MG63 (cell line): Measurements from ENCODE around the gene GRIP1. TPM values are rescaled to one million over a fixed set of nuclear protein-coding genes. Genes with fewer than 3 reads are reported as not detected.
A peak's percentile ranks its signal among the peaks of the same experiment; 100 is the strongest.
"Not testable (repeated sequence)": the region's sequence is repeated elsewhere in the genome, so short reads cannot be mapped to it uniquely, and the experiment has no call there.

ENCODE experiments used
- DNase-seq: peaks from one replicate; pipeline ENCODE4 v3.0.0-alpha.2; 2020
- H3K27me3 ChIP-seq: fragments of 250-450 bp; sonication (Bioruptor Pico); 2 replicates; pipeline ENCODE4 v1.5.1; 2020; ENCODE audit warnings: mild to moderate bottlenecking, moderate library complexity
- H3K36me3 ChIP-seq: fragments of 250-450 bp; sonication (Bioruptor Pico); 2 replicates; pipeline ENCODE4 v1.5.1; 2020; ENCODE audit warnings: mild to moderate bottlenecking, moderate library complexity
- H3K4me3 ChIP-seq: fragments of 250-450 bp; sonication (Bioruptor Pico); 2 replicates; pipeline ENCODE4 v1.5.1; 2020; ENCODE audit warnings: mild to moderate bottlenecking, moderate library complexity
- H3K9me3 ChIP-seq: fragments of 250-450 bp; sonication (Bioruptor Pico); 2 replicates; pipeline ENCODE4 v1.5.1; 2020; ENCODE audit warnings: mild to moderate bottlenecking, moderate library complexity
- total RNA-seq: library from RNA; depleted of rRNA; stranded (reverse); fragments of >200 nt; shearing (Covaris generic); gene quantifications from 2 replicates; pipeline ENCODE4 v1.2.3, GENCODE V29; 2014; ENCODE audit warnings: low replicate concordance

The GRIP1 gene
- total RNA-seq, 1 experiment from 2014 or later = not detected

DNA sequence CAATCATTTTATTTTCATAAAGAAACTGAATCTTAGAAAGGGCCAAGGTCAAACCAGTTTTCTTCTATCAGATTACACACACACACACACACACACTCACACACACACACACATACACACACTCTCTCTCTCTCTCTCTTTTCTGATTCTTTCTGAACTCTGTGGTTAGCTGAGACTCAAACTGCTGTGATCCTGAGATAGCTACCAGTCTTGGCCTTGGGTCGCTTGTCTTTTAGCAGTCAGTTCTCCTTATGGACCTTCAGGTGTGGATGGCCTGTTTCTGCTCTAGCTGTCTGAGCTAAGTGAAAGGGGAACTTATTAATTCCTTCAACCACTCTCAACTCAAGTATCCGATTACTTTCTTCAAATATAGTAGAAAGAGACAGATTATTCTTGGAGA, 145.1 kb downstream of the GRIP1 start:
- H3K27me3 ChIP-seq = no peaks in the 10 kb centered on the region
- H3K4me3 ChIP-seq = no peak overlapping the region
- no peaks in the 10 kb centered on the region for H3K9me3 ChIP-seq
- H3K36me3 ChIP-seq = no peaks in the 10 kb centered on the region
- no peak for DNase-seq

DNA sequence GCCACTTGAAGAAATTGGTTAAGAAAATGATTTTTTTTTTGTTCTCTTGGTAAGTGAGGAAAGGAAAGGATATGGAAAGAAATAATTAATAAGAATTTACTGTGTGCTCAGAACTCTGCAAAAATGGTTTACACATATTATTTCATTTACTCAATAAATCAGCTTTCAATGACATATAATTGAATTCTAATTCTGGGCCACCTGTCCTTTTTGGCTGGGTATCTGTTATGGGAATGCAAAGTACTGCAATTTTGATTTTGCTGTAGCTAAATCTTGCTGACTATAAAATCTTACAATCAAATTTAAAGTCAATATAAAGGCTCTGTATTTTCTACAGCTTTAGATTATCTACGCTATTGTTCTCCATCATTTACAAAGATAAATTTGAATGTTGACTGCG, 147.1 kb downstream of the GRIP1 start:
- no peak for DNase-seq
- Histone ChIP-seq H3K27me3 (no peaks in the 10 kb centered on the region), H3K36me3 (no peaks in the 10 kb centered on the region), H3K9me3 (no peaks in the 10 kb centered on the region), H3K4me3 (no peak overlapping the region)

DNA sequence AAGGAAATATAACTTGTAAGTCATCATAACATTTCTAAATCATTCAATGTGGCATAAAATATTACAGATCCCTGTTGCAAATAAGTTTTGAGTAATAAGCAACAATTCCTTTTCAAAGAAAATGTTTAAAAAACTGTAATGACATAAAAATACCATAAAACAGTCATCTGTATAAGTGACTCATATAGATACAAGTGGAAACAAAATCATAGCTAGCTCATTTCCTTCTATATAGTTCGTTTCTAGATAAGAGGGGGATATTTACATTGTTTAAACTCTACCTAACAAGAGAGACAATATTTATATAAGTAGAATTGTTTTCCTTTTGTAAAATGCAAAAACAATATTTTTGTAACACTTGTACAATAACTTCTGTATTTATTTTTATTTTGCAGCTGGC, 148.9 kb downstream of the GRIP1 start:
- H3K9me3 ChIP-seq = no peaks in the 10 kb centered on the region
- H3K4me3 ChIP-seq = no peak overlapping the region
- DNase-seq = no peak
- H3K27me3 ChIP-seq = no peaks in the 10 kb centered on the region
- no peaks in the 10 kb centered on the region for H3K36me3 ChIP-seq

DNA sequence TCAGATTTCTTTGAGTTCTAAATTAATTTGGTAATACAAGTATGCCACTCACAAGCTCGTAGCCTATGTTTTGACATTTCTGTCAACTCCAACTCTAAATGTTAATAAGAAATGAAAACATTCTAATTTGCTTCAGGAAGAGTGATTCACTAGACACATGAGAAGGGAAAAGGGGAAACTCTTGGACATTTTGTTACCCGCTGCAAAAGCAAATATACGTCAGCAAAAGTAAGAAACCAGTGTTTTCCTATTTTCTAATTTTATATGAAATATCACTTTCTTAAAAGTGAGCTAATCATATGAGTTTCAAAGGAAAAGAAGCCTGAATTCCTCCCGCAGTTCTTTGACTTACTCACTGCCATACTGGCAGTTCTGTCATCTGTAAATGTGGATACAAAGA, 162.3 kb downstream of the GRIP1 start:
- H3K4me3 ChIP-seq = no peak overlapping the region
- no peaks in the 10 kb centered on the region for H3K27me3 ChIP-seq
- H3K9me3 ChIP-seq = peaks cover 2% of the 10 kb centered on the region; the same call in 1 of the 2 replicates
- no peak for DNase-seq
- no peaks in the 10 kb centered on the region for H3K36me3 ChIP-seq

DNA sequence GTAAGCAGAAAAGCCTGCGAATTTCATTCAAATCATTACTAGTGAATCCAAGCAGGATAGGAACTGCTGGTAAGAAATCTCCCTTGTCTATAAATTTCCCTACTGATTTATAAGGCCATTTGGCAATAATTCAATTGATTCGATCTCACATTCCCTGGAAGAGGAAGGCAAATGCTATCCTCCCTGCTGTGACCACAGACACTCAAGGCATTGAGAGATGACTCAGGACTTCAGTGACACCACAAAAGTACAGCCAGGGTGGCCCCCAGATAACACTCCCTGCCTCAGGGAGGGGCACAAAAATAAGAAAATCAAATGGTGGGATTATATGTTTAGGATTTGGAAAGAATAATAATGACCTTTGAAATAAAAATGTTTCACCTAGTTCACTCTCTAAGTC, 162.7 kb downstream of the GRIP1 start:
- peak; percentile 2 for DNase-seq

DNA sequence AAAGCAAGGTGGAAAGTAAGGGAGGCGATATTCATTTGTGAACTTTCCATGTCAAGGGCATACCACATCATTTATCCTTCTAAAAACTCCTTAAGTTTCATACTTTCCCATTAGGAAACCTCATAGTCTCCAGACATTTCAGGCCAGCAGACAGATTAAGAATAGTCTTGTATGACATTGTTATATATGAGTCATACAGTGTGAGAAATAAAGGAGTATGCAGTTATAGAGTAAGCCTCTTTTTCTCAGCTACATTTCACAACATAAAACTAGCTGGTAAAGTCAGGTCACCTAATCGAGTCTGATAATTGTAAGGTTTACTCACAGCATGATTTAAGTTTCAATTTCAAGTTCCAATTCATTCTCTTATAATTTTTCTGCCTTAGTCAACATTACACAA, 164.3 kb downstream of the GRIP1 start:
- Histone ChIP-seq H3K27me3 (no peaks in the 10 kb centered on the region), H3K9me3 (no peaks in the 10 kb centered on the region), H3K36me3 (no peaks in the 10 kb centered on the region), H3K4me3 (no peak overlapping the region)
- no peak for DNase-seq

More for the DNA sequence above, 162.7 kb downstream of the GRIP1 start:
- Histone ChIP-seq H3K4me3 (no peak overlapping the region), H3K36me3 (no peaks in the 10 kb centered on the region), H3K9me3 (peaks cover 2% of the 10 kb centered on the region; the same call in 1 of the 2 replicates), H3K27me3 (no peaks in the 10 kb centered on the region)

DNA sequence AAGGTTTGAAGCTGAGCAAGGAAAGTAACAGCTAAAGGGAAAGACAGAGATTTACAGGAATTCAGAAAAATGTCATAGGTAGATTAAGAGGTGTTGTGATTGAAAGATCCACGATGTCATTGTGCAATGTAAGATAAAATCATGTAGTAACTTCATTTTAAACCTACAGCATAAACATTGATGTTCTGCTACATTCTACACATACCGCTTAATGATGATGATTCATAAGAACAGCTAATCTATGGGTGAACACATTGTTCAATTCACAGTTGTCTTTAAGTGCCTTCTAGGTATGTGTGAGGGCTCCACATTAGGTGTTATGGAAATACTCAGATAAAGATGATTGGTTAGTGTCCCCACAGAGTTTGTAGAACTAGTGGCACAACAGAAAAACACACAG, 170.9 kb downstream of the GRIP1 start:
- no peak for DNase-seq
- Histone ChIP-seq H3K4me3 (no peak overlapping the region), H3K27me3 (no peaks in the 10 kb centered on the region)

DNA sequence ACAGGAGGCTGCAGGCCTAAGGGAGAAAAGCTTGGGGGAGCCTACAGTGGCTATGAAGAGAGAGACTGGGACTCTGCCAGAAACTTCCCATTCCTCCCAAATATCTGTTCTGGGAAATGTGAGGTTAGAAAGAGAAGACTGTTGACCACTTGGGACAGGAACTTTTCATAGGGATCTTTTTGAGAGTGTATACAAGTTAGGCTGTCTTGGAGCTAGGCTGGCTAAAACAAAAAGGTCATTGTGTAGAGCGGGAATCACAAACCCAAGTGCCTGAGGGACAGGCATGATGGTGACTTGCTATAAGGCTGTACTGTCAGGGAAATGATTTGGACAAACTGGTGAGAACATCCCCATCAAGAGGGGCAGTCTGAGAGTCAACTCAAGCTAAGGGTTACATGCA, 175.1 kb downstream of the GRIP1 start:
- Histone ChIP-seq H3K36me3 (no peaks in the 10 kb centered on the region), H3K9me3 (no peaks in the 10 kb centered on the region), H3K27me3 (no peaks in the 10 kb centered on the region), H3K4me3 (no peak overlapping the region)
- DNase-seq = no peak

More for the DNA sequence above, 170.9 kb downstream of the GRIP1 start:
- Histone ChIP-seq H3K9me3 (no peaks in the 10 kb centered on the region), H3K36me3 (no peaks in the 10 kb centered on the region)

DNA sequence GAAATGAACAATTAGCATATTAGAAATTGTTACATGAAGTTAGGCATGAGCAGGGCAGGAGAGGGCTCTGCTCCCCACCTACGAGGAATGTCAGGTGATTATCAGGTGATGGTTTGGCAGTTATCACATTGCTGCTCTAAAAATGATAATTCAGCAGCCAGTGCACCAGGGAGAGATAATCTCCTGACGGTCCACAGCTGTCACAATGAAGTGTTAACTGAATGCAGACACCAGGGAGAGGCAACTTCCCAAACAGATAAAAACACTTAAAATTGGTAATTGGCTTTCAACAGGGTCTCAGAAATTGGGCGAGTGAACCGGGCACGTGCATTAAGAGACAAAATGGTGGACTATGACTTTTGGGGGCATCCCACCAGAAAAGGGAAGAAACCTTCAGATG, 176.0 kb downstream of the GRIP1 start:
- Histone ChIP-seq H3K9me3 (no peaks in the 10 kb centered on the region), H3K36me3 (no peaks in the 10 kb centered on the region), H3K27me3 (no peaks in the 10 kb centered on the region), H3K4me3 (no peak overlapping the region)
- no peak for DNase-seq

DNA sequence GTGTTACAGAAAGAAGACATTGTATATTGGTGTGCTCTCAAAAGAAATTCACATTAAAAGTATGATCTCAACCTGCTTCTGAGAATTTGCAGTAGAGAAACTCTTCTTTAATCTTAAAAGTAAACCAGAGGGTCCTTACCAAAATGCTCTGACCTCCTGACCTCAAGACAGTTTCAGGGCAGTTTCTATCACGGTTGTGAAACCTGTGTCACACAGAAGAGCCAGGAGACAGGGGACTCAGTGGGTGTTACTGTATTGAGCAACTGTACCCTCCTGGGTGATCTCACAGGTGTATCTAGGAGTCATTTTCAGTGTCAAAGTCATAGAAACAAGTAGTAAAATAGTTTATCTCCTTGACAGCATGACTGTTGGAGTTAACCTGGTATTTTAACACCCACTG, 178.0 kb downstream of the GRIP1 start:
- no peak overlapping the region for H3K4me3 ChIP-seq
- DNase-seq = no peak
- H3K27me3 ChIP-seq = no peaks in the 10 kb centered on the region
- no peaks in the 10 kb centered on the region for H3K36me3 ChIP-seq
- H3K9me3 ChIP-seq = no peaks in the 10 kb centered on the region

DNA sequence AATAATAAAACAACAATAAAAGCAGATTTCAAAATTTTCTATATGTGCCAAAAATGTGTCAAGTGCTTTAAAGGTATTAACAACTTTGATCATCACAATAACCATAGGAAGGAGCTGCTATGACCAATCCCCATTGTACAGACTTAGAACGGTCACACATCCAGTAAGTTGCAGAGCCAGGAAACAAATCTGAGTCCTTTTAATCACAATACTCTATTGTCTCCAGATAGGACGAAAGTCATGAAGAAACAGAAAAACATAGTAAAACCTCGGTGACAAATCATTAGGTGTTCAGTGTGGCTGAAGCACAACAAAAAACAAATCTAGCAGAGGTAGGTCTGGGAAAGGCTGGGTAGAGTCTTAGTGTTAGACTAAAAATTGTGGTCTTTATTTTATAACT, 178.8 kb downstream of the GRIP1 start:
- no peaks in the 10 kb centered on the region for H3K9me3 ChIP-seq
- no peaks in the 10 kb centered on the region for H3K36me3 ChIP-seq
- H3K27me3 ChIP-seq = no peaks in the 10 kb centered on the region
- no peak overlapping the region for H3K4me3 ChIP-seq
- DNase-seq = no peak

DNA sequence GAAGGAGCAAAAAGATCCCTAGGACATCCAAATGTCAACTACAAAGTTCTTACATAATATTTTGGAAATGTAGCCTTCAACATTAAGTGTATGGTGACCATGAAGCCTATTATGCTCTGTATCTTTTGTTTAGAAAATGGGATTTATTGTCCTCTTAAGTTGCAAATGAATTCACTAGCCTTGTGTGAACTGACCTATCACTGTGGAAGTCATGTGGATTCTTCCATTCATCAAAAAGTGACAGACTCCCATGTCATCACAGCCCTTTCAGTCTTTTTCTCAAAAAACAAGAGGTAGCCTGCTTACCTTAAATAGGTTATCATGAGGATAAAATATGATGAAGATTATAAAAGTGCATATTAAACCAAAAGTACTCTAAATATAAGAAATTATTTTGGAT, 179.9 kb downstream of the GRIP1 start:
- Histone ChIP-seq H3K27me3 (no peaks in the 10 kb centered on the region), H3K36me3 (no peaks in the 10 kb centered on the region), H3K4me3 (no peak overlapping the region), H3K9me3 (no peaks in the 10 kb centered on the region)
- DNase-seq = no peak

DNA sequence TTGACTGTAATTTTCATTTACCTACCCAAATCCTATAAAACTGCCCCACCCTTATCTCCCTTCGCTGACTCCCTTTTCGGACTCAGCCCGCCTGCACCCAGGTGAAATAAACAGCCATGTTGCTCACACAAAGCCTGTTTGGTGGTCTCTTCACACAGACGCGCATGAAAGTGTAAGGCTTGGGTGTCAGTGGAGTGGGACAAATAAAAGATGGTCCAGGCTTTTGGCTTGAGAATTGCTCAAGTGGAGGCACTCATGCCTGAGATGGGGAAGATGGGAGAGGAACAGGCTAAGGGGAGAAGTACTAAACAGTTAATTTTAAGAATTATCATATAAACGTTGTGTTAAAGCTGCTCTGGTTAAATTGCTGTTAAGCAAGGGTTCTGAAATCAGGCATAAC, 180.8 kb downstream of the GRIP1 start:
- H3K9me3 ChIP-seq, DNase-seq, H3K27me3 ChIP-seq: not testable (repeated sequence)

DNA sequence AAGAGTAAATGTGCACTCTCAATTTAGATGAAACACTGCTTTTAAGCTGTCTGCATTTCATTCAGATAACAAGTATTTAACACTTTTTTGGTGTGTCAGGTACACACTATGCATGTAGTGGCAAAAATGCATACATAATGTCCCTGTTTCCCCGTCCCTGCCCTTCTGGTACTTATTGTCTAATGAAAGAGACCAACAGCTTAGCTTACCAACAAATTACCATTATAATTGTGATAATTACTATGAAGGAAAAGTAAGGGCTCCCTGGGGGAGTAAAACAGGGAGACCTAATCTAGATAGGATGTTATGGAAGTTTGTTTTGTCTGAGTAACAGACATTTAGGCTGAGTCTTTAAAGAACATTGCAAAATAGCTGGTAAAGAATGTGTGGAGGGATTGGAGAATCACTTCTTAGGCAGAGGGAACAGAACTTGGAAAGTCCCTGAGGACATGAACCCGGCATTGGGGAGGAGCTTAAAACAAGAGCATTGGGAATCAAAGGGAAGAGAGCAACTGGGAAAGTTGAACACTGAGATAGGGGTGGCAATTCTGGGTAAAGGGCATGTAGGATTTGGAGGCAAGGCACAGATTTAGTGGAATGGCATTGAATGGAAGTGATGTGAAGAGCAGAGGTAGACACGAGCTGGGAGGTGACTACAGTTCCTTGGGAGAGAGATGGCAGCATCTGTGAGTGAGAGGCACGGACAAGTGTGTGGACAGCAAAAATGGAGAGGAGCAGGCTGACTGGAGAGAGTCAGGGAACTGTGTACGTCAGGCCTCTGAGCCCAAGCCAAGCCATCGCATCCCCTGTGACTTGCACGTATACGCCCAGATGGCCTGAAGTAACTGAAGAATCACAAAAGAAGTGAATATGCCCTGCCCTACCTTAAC, 181.6 kb downstream of the GRIP1 start:
- no peaks in the 10 kb centered on the region for H3K27me3 ChIP-seq
- no peaks in the 10 kb centered on the region for H3K36me3 ChIP-seq
- no peak for DNase-seq
- H3K4me3 ChIP-seq = no peak overlapping the region
- no peaks in the 10 kb centered on the region for H3K9me3 ChIP-seq

More for the DNA sequence above, 180.8 kb downstream of the GRIP1 start:
- H3K36me3 ChIP-seq, H3K4me3 ChIP-seq: not testable (repeated sequence)

DNA sequence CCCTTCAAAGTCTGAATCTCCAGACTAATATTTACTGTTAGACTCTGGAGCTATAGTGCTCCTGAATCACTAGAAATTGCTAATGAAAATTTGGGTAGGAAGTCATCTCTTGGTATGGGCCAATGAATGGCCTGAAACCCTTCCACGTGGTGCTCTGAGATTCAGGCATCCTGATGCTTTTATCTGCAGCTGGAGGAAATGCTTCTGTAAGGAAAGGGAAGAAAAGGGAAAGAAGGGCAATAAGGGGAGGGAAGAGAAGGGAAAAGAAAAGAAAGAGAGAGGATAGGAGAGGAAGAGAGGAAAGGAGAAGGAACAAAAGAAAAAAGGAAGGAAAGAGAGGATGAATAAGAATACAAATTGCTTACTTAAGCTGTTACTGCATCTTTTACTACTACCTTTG, 182.3 kb downstream of the GRIP1 start:
- no peaks in the 10 kb centered on the region for H3K36me3 ChIP-seq
- no peaks in the 10 kb centered on the region for H3K9me3 ChIP-seq
- H3K4me3 ChIP-seq = no peak overlapping the region
- H3K27me3 ChIP-seq = no peaks in the 10 kb centered on the region
- no peak for DNase-seq

DNA sequence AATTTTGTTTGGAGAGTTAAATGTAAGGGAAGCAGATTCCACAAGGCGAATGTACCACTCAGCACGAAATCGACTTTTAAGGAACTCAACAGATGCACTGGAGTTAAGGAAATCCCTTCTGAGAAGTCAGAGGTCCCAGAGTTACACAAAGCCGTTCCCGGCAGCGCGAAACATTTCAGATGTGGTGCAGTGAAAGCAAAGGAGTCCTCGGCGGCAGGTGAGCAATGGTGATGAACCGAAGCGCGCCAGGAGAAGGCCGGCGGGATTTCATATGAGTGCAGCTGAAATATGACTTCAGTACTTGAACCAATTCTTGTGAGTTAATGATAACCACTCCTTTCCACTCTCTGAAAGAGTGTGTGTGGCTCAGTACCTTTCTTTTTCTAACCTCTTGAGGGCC, 183.2 kb downstream of the GRIP1 start:
- Histone ChIP-seq H3K27me3 (no peaks in the 10 kb centered on the region), H3K9me3 (no peaks in the 10 kb centered on the region), H3K36me3 (no peaks in the 10 kb centered on the region), H3K4me3 (no peak overlapping the region)
- no peak for DNase-seq

DNA sequence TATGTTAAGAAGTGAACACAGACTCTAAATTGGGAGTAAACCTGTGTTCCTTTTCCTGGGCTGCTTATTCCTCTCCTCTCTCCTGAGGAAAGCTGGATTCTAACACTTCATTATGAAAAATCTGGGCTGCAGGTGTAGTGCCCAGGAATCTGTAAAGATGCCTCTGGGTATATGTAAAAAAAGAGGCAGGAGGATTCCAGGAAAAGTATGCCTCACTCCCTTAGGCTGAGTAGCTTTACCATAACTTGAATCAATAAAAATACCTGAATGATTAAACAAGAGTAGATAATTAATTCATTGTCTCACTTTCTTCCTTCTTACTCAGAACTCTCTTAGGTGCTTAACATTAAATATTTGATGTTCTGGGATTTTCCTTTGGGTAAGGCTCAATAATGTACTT, 185.1 kb downstream of the GRIP1 start:
- no peak for DNase-seq
- Histone ChIP-seq H3K27me3 (no peaks in the 10 kb centered on the region), H3K36me3 (no peaks in the 10 kb centered on the region), H3K9me3 (no peaks in the 10 kb centered on the region), H3K4me3 (no peak overlapping the region)

DNA sequence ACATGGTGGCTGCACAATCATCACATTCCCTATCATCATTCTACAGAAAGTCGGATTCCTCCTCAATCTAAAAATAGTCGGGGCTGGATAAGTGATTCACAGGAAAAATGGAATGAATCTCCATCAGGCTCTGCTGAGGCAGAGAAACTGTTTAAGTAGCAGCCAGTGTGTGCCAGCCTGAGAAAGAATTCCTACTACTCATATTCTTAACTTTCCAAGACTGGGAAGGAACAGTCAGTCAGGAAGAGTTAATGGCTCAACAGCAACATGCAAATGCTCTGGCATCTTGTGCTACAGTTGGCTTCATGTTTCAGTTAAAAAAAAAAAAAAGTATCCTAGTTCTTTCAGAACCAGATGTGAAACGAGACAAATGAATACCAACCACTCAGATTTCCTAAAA, 187.0 kb downstream of the GRIP1 start:
- H3K36me3 ChIP-seq = no peaks in the 10 kb centered on the region
- no peaks in the 10 kb centered on the region for H3K9me3 ChIP-seq
- H3K4me3 ChIP-seq = no peak overlapping the region
- DNase-seq = peak; percentile 26
- no peaks in the 10 kb centered on the region for H3K27me3 ChIP-seq
